Measurements from ENCODE around the gene IQCE. TPM values are rescaled to one million over a fixed set of nuclear protein-coding genes. Genes with fewer than 3 reads are reported as not detected.
A peak's percentile ranks its signal among the peaks of the same experiment; 100 is the strongest.

The IQCE gene
- total and polyA plus RNA-seq, 8 donors: 14.7 to 25.1 (median 19.1) TPM

- ATAC-seq (no peak), DNase-seq (no peak)
- H3K27me3 ChIP-seq: no peaks in the 10 kb centered on the region
- intact Hi-C loops (cut with DNase I): no loop called here
- H3K4me3 ChIP-seq: no peak overlapping the region
- H3K27ac ChIP-seq: no peak overlapping the region
- H3K9me3 ChIP-seq: no peaks in the 10 kb centered on the region
- H3K4me1 ChIP-seq: peaks cover 22 to 27% of the 10 kb centered on the region in 2 donors
- TF ChIP-seq, protein P1, sequence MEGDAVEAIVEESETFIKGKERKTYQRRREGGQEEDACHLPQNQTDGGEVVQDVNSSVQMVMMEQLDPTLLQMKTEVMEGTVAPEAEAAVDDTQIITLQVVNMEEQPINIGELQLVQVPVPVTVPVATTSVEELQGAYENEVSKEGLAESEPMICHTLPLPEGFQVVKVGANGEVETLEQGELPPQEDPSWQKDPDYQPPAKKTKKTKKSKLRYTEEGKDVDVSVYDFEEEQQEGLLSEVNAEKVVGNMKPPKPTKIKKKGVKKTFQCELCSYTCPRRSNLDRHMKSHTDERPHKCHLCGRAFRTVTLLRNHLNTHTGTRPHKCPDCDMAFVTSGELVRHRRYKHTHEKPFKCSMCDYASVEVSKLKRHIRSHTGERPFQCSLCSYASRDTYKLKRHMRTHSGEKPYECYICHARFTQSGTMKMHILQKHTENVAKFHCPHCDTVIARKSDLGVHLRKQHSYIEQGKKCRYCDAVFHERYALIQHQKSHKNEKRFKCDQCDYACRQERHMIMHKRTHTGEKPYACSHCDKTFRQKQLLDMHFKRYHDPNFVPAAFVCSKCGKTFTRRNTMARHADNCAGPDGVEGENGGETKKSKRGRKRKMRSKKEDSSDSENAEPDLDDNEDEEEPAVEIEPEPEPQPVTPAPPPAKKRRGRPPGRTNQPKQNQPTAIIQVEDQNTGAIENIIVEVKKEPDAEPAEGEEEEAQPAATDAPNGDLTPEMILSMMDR (IDR thresholded peaks at IDR 0.05): no peak
- H3K36me3 ChIP-seq: no peaks in the 10 kb centered on the region
These were observed 57.9 kb downstream of the IQCE start for GRCh38 chr7:2616387-2617324.

GRCh38 chr7:2617325-2617905 lies 58.6 kb downstream of the IQCE start:
- no peak for DNase-seq
- TF ChIP-seq, protein P1 (IDR thresholded peaks at IDR 0.05): no peak
- Histone ChIP-seq H3K4me1 (peaks cover 24 to 33% of the 10 kb centered on the region in 2 donors), H3K36me3 (no peaks in the 10 kb centered on the region), H3K9me3 (no peaks in the 10 kb centered on the region), H3K27ac (no peak overlapping the region), H3K4me3 (no peak overlapping the region), H3K27me3 (no peaks in the 10 kb centered on the region)
- intact Hi-C loops (cut with DNase I): no loop called here
- ATAC-seq: no peak

GRCh38 chr7:2619116-2619515 lies 60.3 kb downstream of the IQCE start:
- TF ChIP-seq, protein P1 (IDR thresholded peaks at IDR 0.05): no peak
- Histone ChIP-seq H3K4me3 (no peak overlapping the region), H3K9me3 (no peaks in the 10 kb centered on the region), H3K27me3 (no peaks in the 10 kb centered on the region), H3K36me3 (no peaks in the 10 kb centered on the region), H3K27ac (no peak overlapping the region), H3K4me1 (peaks cover 22 to 40% of the 10 kb centered on the region in 2 donors)
- ATAC-seq (no peak), DNase-seq (no peak)
- intact Hi-C loops (cut with DNase I): no loop called here

GRCh38 chr7:2621061-2621828 lies 62.5 kb downstream of the IQCE start:
- TF ChIP-seq, protein P1 (IDR thresholded peaks at IDR 0.05): no peak
- no peak overlapping the region for H3K27ac ChIP-seq
- H3K4me3 ChIP-seq: no peak overlapping the region
- H3K36me3 ChIP-seq: no peaks in the 10 kb centered on the region
- peaks cover 17 to 33% of the 10 kb centered on the region in 2 donors for H3K4me1 ChIP-seq
- H3K9me3 ChIP-seq: no peaks in the 10 kb centered on the region
- no peaks in the 10 kb centered on the region for H3K27me3 ChIP-seq
- DNase-seq (peak in 1 of 4 donors; percentile 83), ATAC-seq (peak; percentile 51)
- intact Hi-C loops (cut with DNase I): no loop called here

All from left lung (tissue), 10 donors.